GM12865 (cell line): ENCODE results near the gene PCBP3.
"Not testable (repeated sequence)": the region's sequence is repeated elsewhere in the genome, so short reads cannot be mapped to it uniquely, and the experiment has no call there.

ENCODE experiments used
- DNase-seq: peaks from one replicate; pipeline ENCODE4 v3.0.0; 2010; ENCODE audit warnings: low read depth
- H3K4me3 ChIP-seq: 2 replicates; pipeline ENCODE4 v1.5.1; 2011; ENCODE audit warnings: mild to moderate bottlenecking, low read depth, low read length, control low read depth
- CTCF ChIP-seq: IDR thresholded peaks from 2 replicates; pipeline ENCODE4 v1.5.1; 2011; ENCODE audit warnings: low read length, control low read depth, low read depth, inconsistent platforms; ENCODE audit not compliant: insufficient read depth; ENCODE audit errors: missing control alignments

Gene PCBP3

GRCh38 chr21:45954261-45954660 lies 310.7 kb downstream of the PCBP3 start:
- no peak overlapping the region for H3K4me3 ChIP-seq
- TF ChIP-seq CTCF, result no peak
- DNase-seq, result no peak

DNA sequence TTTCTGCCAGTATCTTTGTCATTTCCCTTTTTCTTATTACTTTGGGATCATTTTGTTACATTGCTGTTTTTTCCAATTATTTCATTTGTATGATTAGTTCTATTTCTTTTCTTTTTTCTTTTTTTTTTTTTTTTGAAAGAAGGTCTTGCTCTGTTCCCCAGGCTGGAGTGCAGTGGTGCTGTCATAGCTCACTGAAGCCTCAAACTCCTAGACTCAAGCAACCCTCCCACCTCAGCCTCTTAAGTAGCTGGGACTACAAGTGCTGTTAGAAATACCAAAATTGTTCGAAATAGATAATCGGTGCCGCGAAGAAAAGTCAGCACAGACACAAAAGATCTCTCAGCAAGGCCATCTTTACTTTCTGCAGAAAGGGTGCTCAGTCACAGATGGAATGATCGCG lies 311.4 kb downstream of the PCBP3 start:
- DNase-seq, result no peak
- no peak overlapping the region for H3K4me3 ChIP-seq
- TF ChIP-seq CTCF, result no peak

DNA sequence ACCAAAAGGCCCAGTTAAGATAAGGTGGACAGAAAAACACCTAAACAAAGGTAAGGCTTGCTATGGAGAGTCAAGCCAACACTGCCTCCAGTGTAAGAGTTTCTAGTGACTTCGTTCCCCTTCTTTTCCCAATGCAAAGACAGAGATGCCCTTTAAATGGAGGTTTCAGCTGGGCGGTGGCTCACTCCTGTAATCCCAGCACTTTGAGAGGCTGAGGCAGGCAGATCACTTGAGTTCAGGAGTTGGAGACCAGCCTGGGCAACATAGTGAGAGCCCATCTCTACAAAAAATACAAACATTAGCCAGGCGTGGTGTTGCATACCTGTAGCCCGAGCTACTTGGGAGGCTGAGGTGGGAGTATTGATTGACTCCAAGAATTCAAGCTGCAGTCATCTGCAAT lies 314.0 kb downstream of the PCBP3 start:
- DNase-seq, result no peak
- no peak for TF ChIP-seq CTCF
- no peak overlapping the region for H3K4me3 ChIP-seq

- H3K4me3 ChIP-seq, result no peak overlapping the region
- no peak for DNase-seq
- TF ChIP-seq CTCF, result no peak
These were observed 314.6 kb downstream of the PCBP3 start for GRCh38 chr21:45957981-45958600.

GRCh38 chr21:45959182-45959581 lies 315.7 kb downstream of the PCBP3 start:
- peak; percentile 16 for DNase-seq
- no peak overlapping the region for H3K4me3 ChIP-seq
- TF ChIP-seq CTCF, result no peak

DNA sequence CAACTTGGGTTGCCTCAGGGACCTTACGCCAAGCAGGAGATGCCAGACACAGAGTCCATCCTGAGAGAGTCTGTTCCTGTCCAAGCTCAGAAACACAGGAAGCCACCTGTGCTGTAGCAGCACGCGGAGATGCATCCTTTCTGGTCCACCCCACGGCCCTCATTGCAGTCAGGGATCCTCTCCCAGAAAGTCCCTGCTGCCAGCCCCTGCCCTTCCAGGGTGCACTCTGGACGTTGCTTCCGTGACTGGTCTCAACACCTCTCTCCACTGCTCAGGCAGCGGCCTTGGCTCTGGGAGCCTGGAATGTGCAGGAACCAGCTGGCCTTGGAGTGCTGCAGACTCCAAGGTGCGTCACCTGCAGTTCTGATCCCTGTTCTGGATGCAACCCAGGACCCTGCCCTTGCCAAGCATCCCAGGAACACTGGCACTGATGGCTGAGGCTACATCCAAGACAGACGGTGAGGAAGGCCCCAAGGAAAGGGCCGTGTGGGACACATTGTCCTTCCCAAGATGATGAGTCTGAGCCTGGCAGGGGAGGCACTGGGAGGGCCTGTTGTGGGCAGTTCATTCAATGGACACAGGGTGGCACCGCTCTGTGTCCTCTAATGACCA lies 316.4 kb downstream of the PCBP3 start:
- TF ChIP-seq CTCF, result no peak
- no peak for DNase-seq

GRCh38 chr21:45961408-45961807 lies 317.9 kb downstream of the PCBP3 start:
- not testable (repeated sequence) for H3K4me3 ChIP-seq, DNase-seq

More for the DNA sequence above, 316.4 kb downstream of the PCBP3 start:
- no peak overlapping the region for H3K4me3 ChIP-seq
